GM12875 (cell line): ENCODE data around the gene SDCCAG8.

Experiments
- H3K4me3 ChIP-seq: one replicate; pipeline ENCODE4 v1.5.1; 2011; ENCODE audit warnings: low read depth, low read length, control low read depth
- TF ChIP-seq, protein P1 (sequence below): IDR thresholded peaks from 2 replicates; pipeline ENCODE4 v1.5.1; 2011; ENCODE audit warnings: low read depth, mild to moderate bottlenecking, control low read depth, inconsistent platforms, low read length, moderate library complexity, borderline replicate concordance; ENCODE audit not compliant: insufficient read depth

The SDCCAG8 gene

DNA sequence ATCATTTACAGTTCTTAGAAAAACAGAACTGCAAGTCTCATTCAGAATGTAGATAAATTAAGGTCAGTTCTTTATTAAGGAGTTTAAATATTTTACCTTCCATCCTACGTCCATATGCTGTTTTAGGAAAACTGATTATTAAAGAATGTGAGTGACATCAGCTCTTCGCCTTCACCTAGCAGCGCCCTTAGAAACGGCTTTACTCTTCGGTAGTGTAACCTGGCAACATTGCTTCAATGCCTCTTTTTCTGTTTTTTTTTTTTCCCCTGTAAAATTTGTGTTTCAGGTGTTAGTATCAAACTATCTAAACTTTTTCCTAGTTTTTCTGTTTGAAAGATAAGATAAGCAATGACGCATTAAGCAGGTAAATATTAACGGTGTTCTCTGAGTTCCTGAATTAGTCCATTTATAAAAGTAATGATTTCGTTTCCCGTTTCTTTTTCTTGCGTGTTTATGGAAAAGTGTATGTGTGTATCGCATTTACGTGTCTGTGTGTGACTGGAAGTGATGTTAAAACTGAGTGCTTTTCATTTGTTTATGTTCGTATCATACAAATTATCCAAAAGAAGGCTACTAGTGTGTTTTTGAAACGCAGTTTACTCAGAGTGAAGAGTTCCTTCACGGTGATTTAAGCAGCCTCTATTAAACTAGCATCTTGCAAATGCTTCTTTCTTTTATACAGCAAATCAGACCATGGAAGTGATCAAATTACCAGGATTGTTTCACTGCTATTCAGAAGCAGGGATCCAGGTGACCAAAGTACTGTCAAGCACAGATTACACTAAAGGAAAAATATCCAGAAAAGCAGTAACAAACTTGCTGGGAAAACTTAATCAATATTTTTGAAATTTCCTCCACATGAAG lies 139.0 kb downstream of the SDCCAG8 start:
- no peak overlapping the region for H3K4me3 ChIP-seq
- TF ChIP-seq, protein P1, sequence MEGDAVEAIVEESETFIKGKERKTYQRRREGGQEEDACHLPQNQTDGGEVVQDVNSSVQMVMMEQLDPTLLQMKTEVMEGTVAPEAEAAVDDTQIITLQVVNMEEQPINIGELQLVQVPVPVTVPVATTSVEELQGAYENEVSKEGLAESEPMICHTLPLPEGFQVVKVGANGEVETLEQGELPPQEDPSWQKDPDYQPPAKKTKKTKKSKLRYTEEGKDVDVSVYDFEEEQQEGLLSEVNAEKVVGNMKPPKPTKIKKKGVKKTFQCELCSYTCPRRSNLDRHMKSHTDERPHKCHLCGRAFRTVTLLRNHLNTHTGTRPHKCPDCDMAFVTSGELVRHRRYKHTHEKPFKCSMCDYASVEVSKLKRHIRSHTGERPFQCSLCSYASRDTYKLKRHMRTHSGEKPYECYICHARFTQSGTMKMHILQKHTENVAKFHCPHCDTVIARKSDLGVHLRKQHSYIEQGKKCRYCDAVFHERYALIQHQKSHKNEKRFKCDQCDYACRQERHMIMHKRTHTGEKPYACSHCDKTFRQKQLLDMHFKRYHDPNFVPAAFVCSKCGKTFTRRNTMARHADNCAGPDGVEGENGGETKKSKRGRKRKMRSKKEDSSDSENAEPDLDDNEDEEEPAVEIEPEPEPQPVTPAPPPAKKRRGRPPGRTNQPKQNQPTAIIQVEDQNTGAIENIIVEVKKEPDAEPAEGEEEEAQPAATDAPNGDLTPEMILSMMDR = no peak

DNA sequence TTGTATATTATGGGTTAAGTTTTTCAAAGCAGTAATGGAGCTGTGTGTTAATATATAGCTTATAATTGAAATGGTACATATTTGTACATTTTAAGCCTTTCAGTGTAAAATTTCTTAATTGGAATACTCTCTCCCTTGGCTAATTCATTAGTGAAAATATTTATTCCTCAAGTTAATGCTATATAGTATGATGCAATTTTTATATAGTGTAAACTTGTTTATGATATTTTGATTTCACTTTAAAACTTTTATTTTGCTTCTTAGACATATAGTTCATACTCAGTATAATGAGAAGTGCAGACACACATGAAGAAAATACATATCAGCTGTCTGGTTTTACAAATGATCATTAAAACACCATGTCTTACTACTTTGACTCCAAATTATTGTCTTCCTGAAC lies 140.6 kb downstream of the SDCCAG8 start:
- TF ChIP-seq, protein P1 = no peak
- H3K4me3 ChIP-seq = no peak overlapping the region

DNA sequence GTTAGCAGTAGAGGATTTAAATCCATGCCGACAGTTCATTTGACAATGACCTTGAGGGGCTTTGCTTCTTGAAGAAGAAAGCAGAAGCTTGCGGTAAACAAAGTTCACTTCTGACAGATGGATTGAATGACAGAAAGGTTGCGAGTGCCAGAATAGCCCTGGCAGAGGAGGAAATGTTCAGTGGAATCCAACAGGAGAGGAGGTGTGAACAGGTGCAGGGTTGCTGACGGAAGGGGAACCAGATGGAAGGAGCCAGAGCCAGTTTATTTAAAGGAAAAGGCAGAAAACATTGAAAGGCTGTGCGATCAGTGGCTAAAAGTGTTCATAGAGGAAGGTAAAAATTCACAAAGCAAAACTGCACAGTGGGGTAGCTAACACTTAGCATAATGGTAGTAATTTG lies 141.0 kb downstream of the SDCCAG8 start:
- TF ChIP-seq, protein P1 = no peak
- H3K4me3 ChIP-seq = no peak overlapping the region

DNA sequence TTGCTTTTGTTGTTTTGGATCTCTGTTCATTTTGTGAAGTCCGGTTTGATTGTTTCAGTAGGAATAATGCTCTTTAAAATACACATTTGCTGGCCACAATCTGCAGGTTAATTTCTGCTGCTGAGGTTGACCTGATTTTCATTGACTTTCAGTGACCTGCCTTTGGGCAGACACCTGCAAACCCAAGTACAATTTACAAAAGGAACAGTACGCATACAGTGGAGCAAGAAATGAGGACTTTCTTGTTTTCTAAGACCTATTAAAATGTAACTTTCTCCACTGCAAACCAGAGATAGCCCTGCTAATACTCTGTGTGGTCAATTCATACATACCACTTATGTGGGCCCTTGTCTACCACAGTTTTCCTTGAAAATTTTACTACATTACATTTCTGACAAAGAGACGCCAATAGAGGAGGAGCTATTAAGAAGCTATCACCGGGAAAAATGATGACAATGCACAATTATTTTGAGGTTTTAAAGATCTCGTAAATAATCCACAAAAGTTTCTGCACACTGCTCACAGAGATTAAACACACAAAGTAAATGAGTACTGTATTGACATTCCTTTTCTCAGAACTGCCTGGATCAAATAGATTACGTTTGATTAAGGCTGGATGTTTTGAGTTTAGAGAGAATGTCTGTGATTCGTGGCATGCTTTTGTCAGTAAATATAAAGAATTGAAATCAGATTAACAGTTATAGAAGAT lies 141.9 kb downstream of the SDCCAG8 start:
- H3K4me3 ChIP-seq = no peak overlapping the region
- TF ChIP-seq, protein P1 = no peak

DNA sequence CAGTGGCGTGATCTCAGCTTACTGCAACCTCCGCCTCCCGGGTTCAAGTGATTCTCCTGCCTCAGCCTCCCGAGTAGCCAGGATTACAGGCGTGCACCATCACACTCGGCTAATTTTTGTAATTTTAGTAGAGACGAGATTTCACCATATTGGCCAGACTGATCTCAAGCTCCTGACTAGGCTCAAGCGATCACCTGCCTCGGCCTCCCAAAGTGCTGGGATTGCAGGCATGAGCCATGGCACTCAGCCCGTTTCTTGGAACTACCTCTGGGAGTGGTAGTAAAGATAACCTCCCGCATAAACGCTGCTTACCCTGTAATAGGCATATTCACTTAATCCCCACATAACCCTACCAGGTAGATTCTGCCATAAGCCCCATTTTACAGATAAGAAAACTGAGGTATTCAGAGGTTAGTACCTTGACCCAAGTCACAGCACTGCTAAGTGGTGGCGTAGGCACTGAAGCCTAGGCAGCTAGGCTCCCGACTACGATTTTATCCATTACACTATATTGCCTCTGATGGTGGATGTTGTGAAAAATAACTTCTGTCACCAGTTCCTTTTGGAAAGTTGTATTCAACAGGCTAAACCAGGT lies 143.8 kb downstream of the SDCCAG8 start:
- TF ChIP-seq, protein P1 = no peak
- no peak overlapping the region for H3K4me3 ChIP-seq

DNA sequence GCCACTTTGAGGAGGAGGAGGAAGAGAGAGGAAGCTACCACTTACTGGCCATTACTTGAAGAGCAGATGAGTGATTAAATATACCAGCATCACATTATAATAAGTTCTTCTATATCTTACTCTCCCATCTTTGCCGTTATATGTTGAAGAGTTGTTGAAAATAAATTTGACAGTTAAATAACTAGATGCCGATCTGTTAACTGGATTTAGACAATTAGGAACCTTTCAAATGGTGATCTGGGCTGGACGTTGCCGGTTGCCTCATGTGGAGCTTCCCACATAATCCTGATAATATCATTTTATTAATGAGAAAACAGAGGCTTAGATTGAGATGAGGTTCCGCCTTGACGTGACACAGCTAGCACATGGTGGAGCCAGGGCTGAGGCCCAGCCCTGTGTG lies 147.0 kb downstream of the SDCCAG8 start:
- TF ChIP-seq, protein P1 = no peak
- no peak overlapping the region for H3K4me3 ChIP-seq
